ENCODE results near the gene HSPBAP1.

Gene HSPBAP1

DNA sequence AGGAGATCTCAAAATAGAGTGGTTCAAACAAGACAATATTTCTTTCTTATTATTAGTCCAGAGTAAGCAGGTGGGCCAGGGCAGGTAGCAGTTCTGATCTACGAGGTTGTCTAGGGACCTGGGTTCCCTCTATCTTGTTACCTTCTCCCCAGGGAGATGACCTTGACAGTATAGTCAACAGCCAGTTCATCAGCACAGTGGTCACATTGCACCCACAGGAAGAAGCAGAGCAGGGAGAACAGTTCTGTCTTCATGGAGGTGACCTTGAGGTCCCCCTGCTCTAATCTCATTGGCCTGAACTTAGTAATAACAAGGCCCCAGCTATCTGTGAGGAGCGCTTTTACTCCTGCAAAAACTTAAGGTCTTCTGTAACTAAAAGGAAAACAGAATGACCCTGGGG lies 23.0 kb upstream of the HSPBAP1 start:
- H3K9me3 ChIP-seq (ENCODE audit: insufficient read depth, low read length): no peaks in the 10 kb centered on the region
- H3K79me2 ChIP-seq (ENCODE audit: insufficient read depth, low read length): no peaks in the 10 kb centered on the region

DNA sequence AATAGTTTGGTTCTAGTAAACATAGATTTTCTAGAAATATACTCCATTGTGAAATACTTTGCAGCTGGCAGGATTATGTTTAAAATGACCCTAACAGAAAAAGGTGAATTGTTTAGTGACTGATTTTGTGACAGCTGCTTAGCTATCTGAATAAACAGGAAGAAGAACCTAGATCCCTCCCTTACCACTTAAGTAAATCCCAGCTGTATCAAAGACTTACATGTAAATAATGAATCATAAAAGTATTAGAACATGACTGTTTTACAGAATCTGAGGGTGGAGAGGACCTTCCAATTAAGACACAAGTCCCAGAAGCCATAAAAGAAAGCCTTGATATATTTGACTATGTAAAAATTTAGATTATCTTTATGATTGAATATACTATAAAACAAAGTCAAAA lies 17.1 kb upstream of the HSPBAP1 start:
- Histone ChIP-seq H3F3A (ENCODE audit: insufficient read depth) (no peaks in the 10 kb centered on the region), H4K20me1 (ENCODE audit: low read depth, low read length) (no peaks in the 10 kb centered on the region), H3K9ac (ENCODE audit: low read length) (no peak overlapping the region), H3K36me3 (ENCODE audit: low read length) (no peaks in the 10 kb centered on the region), H3K4me3 (ENCODE audit: insufficient read depth, low read length, poor library complexity, severe bottlenecking) (no peak overlapping the region), H3K27me3 (ENCODE audit: low read length) (no peaks in the 10 kb centered on the region), H3K9me3 (ENCODE audit: insufficient read depth, low read length) (no peaks in the 10 kb centered on the region), H3K4me2 (ENCODE audit: low read depth, low read length, poor library complexity, severe bottlenecking) (no peak overlapping the region), H3K79me2 (ENCODE audit: insufficient read depth, low read length) (no peaks in the 10 kb centered on the region), H3K9me2 (replicated peaks; ENCODE audit: insufficient read depth, low read length) (no peaks in the 10 kb centered on the region), H2AFZ (ENCODE audit: low read depth, low read length, severe bottlenecking) (no peak overlapping the region), H3K27ac (ENCODE audit: low read depth, low read length) (no peak overlapping the region)
- TF ChIP-seq, protein P1, sequence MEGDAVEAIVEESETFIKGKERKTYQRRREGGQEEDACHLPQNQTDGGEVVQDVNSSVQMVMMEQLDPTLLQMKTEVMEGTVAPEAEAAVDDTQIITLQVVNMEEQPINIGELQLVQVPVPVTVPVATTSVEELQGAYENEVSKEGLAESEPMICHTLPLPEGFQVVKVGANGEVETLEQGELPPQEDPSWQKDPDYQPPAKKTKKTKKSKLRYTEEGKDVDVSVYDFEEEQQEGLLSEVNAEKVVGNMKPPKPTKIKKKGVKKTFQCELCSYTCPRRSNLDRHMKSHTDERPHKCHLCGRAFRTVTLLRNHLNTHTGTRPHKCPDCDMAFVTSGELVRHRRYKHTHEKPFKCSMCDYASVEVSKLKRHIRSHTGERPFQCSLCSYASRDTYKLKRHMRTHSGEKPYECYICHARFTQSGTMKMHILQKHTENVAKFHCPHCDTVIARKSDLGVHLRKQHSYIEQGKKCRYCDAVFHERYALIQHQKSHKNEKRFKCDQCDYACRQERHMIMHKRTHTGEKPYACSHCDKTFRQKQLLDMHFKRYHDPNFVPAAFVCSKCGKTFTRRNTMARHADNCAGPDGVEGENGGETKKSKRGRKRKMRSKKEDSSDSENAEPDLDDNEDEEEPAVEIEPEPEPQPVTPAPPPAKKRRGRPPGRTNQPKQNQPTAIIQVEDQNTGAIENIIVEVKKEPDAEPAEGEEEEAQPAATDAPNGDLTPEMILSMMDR (IDR thresholded peaks at IDR 0.05; ENCODE audit: insufficient read depth, low read length, poor library complexity, severe bottlenecking): no peak
- TF ChIP-seq EZH2phosphoT487 (conservative IDR thresholded peaks at IDR 0.05; ENCODE audit: low read length): no peak

More for the DNA sequence above, 23.0 kb upstream of the HSPBAP1 start:
- no peak overlapping the region for H2AFZ ChIP-seq (ENCODE audit: low read depth, low read length, severe bottlenecking)
- no peak overlapping the region for H3K4me2 ChIP-seq (ENCODE audit: low read depth, low read length, poor library complexity, severe bottlenecking)
- no peaks in the 10 kb centered on the region for H3K27me3 ChIP-seq (ENCODE audit: low read length)
- H3F3A ChIP-seq (ENCODE audit: insufficient read depth): no peaks in the 10 kb centered on the region; the same call in 1 of the 2 replicates
- H3K9me2 ChIP-seq (replicated peaks; ENCODE audit: insufficient read depth, low read length): no peaks in the 10 kb centered on the region
- TF ChIP-seq EZH2phosphoT487 (conservative IDR thresholded peaks at IDR 0.05; ENCODE audit: low read length): no peak
- TF ChIP-seq, protein P1 (IDR thresholded peaks at IDR 0.05; ENCODE audit: insufficient read depth, low read length, poor library complexity, severe bottlenecking): no peak
- no peaks in the 10 kb centered on the region for H3K36me3 ChIP-seq (ENCODE audit: low read length)
- H3K9ac ChIP-seq (ENCODE audit: low read length): no peak overlapping the region
- no peaks in the 10 kb centered on the region for H4K20me1 ChIP-seq (ENCODE audit: low read depth, low read length)
- no peak overlapping the region for H3K27ac ChIP-seq (ENCODE audit: low read depth, low read length)
- H3K4me3 ChIP-seq (ENCODE audit: insufficient read depth, low read length, poor library complexity, severe bottlenecking): no peak overlapping the region

GRCh38 chr3:122803977-122804376 lies 10.3 kb upstream of the HSPBAP1 start:
- Histone ChIP-seq H2AFZ (ENCODE audit: low read depth, low read length, severe bottlenecking) (no peak overlapping the region), H3K4me3 (ENCODE audit: insufficient read depth, low read length, poor library complexity, severe bottlenecking) (no peak overlapping the region), H3K9me3 (ENCODE audit: insufficient read depth, low read length) (no peaks in the 10 kb centered on the region), H3K79me2 (ENCODE audit: insufficient read depth, low read length) (no peaks in the 10 kb centered on the region), H4K20me1 (ENCODE audit: low read depth, low read length) (no peaks in the 10 kb centered on the region), H3F3A (ENCODE audit: insufficient read depth) (no peaks in the 10 kb centered on the region), H3K27me3 (ENCODE audit: low read length) (no peaks in the 10 kb centered on the region), H3K9ac (ENCODE audit: low read length) (no peak overlapping the region), H3K36me3 (ENCODE audit: low read length) (no peaks in the 10 kb centered on the region), H3K27ac (ENCODE audit: low read depth, low read length) (no peak overlapping the region), H3K9me2 (replicated peaks; ENCODE audit: insufficient read depth, low read length) (no peaks in the 10 kb centered on the region), H3K4me2 (ENCODE audit: low read depth, low read length, poor library complexity, severe bottlenecking) (no peak overlapping the region)
- TF ChIP-seq, protein P1 (IDR thresholded peaks at IDR 0.05; ENCODE audit: insufficient read depth, low read length, poor library complexity, severe bottlenecking): no peak
- TF ChIP-seq EZH2phosphoT487 (conservative IDR thresholded peaks at IDR 0.05; ENCODE audit: low read length): no peak
